Endothelial cell (in vitro differentiated cells): ENCODE measurements around the gene GPRC5D. TPM values are rescaled to one million over a fixed set of nuclear protein-coding genes. Genes with fewer than 3 reads are reported as not detected.
A peak's percentile ranks its signal among the peaks of the same experiment; 100 is the strongest.

Source experiments
- DNase-seq: peaks from one replicate; pipeline ENCODE4 v3.0.0; 2021; ENCODE audit warnings: low spot score
- H3K27ac Mint-ChIP-seq: one replicate; pipeline ENCODE4 v1.8.0; 2021; ENCODE audit warnings: mixed read lengths, inconsistent platforms; ENCODE audit not compliant: unreplicated experiment
- H3K27me3 Mint-ChIP-seq: one replicate; pipeline ENCODE4 v1.8.0; 2021; ENCODE audit warnings: mild to moderate bottlenecking, moderate library complexity, mixed read lengths, inconsistent platforms; ENCODE audit not compliant: unreplicated experiment
- H3K36me3 Mint-ChIP-seq: one replicate; pipeline ENCODE4 v1.8.0; 2021; ENCODE audit warnings: mild to moderate bottlenecking, low read depth, mixed read lengths, inconsistent platforms; ENCODE audit not compliant: unreplicated experiment
- H3K4me1 Mint-ChIP-seq: one replicate; pipeline ENCODE4 v1.8.0; 2021; ENCODE audit warnings: mild to moderate bottlenecking, mixed read lengths, inconsistent platforms; ENCODE audit not compliant: unreplicated experiment
- H3K4me3 Mint-ChIP-seq: one replicate; pipeline ENCODE4 v1.8.0; 2021; ENCODE audit warnings: mild to moderate bottlenecking, mixed read lengths, inconsistent platforms; ENCODE audit not compliant: unreplicated experiment
- H3K9me3 Mint-ChIP-seq: one replicate; pipeline ENCODE4 v1.8.0; 2021; ENCODE audit warnings: mixed read lengths, inconsistent platforms; ENCODE audit not compliant: unreplicated experiment
- CTCF ChIP-seq: fragments of 200-600 bp; sonication (generic); IDR thresholded peaks from one replicate; pipeline ENCODE4 v1.5.0; 2021; ENCODE audit warnings: antibody characterized with exemption; ENCODE audit not compliant: unreplicated experiment
- long read RNA-seq: library from polyadenylated mRNA; unstranded; transcript quantifications from one replicate; pipeline ENCODE4 v2.0.0, GENCODE V29; 2020; ENCODE audit not compliant: unreplicated experiment
- total RNA-seq: library from RNA; stranded (reverse); fragmentation: NEBNext Ultra II Directional; extraction: Animal tissue kit (Norgen Biotek cat#: 25700); gene quantifications from one replicate; pipeline ENCODE4 v1.2.1, GENCODE V29; 2021; ENCODE audit not compliant: unreplicated experiment

Gene GPRC5D
- not detected for total RNA-seq
- long read RNA-seq, result 0 reads

DNA sequence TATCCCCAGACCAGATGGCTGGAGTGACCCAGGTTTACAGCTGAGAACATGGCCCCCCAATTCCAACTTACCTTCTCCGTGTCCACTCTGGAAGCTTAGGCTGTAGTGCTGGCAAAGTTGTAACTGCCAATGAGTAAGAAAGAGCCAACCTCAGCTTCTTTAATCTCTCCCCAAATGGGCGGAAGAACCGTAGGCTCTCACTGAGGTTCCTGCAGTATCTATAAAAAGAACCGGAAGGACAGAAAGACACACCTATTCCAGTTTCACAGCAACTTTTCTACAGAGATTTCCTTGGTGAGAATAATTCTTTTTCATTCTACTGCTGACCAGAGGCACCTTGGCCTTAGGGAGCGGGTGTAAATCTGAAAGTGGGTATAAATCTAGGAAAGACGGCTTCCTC lies at the start of gene GPRC5D:
TSS of gene GPRC5D (minus strand) at position 135 of the 400 bp plus-strand sequence. CDS start 1,786 bp downstream, outside the sequence.
- H3K27me3 Mint-ChIP-seq, result peaks cover 8% of the 10 kb centered on the region
- H3K9me3 Mint-ChIP-seq, result no peaks in the 10 kb centered on the region
- H3K27ac Mint-ChIP-seq, result no peak within 1 kb of the TSS
- H3K4me1 Mint-ChIP-seq, result no peaks in the 10 kb centered on the region
- no peak for DNase-seq
- H3K4me3 Mint-ChIP-seq, result no peak within 1 kb of the TSS
- H3K36me3 Mint-ChIP-seq, result peaks cover 6% of the 10 kb centered on the region
- no peak for TF ChIP-seq CTCF

GRCh38 chr12:13001775-13002040 lies 49.7 kb upstream of the GPRC5D start:
- no peak for DNase-seq
- H3K27me3 Mint-ChIP-seq, result peaks cover 17% of the 10 kb centered on the region
- peak overlapping the region; percentile 79 for H3K27ac Mint-ChIP-seq
- no peaks in the 10 kb centered on the region for H3K9me3 Mint-ChIP-seq
- H3K4me1 Mint-ChIP-seq, result peaks cover 43% of the 10 kb centered on the region
- H3K4me3 Mint-ChIP-seq, result peak overlapping the region; percentile 92
- peaks cover 9% of the 10 kb centered on the region for H3K36me3 Mint-ChIP-seq
- TF ChIP-seq CTCF, result no peak

DNA sequence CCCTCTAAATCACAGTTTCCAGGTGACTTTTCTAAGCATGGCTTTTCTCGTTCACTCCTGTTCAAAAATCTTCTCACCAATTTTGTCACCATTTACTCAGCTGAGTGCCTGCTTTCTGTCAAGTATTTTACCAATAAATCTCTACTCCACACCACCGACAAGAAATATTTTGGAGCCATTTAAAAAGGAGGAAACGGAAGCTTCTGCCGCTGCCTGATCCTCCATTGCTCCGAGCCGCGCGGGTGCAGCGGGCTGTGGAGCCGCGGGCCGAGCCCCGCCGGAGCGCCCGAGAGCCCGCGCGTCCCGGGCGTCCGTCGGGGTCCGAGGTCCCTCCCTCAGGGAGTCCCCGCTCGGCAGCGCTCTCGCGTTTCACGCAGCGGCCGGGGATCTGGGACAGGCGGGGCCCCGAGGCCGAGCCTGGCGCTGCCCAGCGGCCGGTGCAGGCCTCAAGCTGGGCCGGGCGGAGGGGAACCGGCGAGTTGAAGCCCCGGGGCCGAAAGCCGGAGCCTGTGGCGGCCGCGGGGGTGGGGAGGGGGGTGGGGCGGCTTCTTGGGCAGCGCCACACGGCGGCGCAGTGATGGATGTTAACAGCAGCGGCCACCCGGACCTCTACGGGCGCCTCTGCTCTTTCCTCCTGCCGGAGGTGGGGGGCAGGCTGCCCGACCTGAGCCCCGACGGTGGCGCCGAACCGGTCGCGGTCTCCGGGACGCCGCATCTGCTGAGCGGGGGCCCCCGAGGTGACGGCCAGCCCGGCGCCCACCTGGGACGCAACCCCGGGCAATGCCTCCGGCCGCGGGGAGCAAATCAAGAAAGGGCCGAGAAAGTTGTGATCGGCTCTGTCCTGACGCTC lies 49.2 kb upstream of the GPRC5D start:
- Mint-ChIP-seq H3K9me3 (no peaks in the 10 kb centered on the region), H3K4me3 (peak overlapping the region; percentile 97), H3K36me3 (peaks cover 9% of the 10 kb centered on the region), H3K27me3 (peaks cover 17% of the 10 kb centered on the region), H3K4me1 (peaks cover 43% of the 10 kb centered on the region), H3K27ac (peak overlapping the region; percentile 99)
- no peak for TF ChIP-seq CTCF
- DNase-seq, result peak; percentile 59

DNA sequence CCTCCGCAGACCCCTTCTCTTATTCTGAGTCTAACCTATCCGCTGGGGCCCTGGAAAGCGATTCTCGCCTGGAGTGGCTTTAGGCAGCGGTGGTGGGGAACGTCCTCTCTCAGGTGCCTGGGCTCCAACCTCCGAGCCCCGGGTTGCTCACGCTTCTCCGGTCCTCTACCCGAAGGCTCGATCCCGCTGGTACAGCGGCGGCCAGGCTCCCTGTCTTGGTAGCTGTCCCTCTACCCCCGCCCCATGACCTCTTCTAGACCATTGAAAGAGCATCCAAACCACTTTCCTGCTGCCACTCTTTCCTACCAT lies 48.6 kb upstream of the GPRC5D start:
- Mint-ChIP-seq H3K9me3 (no peaks in the 10 kb centered on the region), H3K4me1 (peaks cover 43% of the 10 kb centered on the region), H3K4me3 (peak overlapping the region; percentile 97), H3K27me3 (peaks cover 17% of the 10 kb centered on the region), H3K36me3 (peaks cover 9% of the 10 kb centered on the region), H3K27ac (peak overlapping the region; percentile 99)
- DNase-seq, result no peak
- no peak for TF ChIP-seq CTCF

GRCh38 chr12:12999959-13000615 lies 48.1 kb upstream of the GPRC5D start, which contains the start of gene HEBP1:
Gene HEBP1 (minus strand): TSS chr12:13000265. CDS start chr12:13000114, 151 bp downstream.
- Mint-ChIP-seq H3K27me3 (peaks cover 17% of the 10 kb centered on the region), H3K9me3 (no peaks in the 10 kb centered on the region), H3K36me3 (peaks cover 9% of the 10 kb centered on the region), H3K27ac (peak within 1 kb of the TSS; percentile 99), H3K4me3 (peak within 1 kb of the TSS; percentile 97), H3K4me1 (peaks cover 43% of the 10 kb centered on the region)
- no peak for TF ChIP-seq CTCF
- DNase-seq, result peak; percentile 98
